ENCODE data around the gene MSANTD1. TPM values are rescaled to one million over a fixed set of nuclear protein-coding genes. Genes with fewer than 3 reads are reported as not detected.

Gene MSANTD1
- polyA plus RNA-seq, 1 of the 3 experiments (the other 2 are of a cell fraction): 0.15 TPM

DNA sequence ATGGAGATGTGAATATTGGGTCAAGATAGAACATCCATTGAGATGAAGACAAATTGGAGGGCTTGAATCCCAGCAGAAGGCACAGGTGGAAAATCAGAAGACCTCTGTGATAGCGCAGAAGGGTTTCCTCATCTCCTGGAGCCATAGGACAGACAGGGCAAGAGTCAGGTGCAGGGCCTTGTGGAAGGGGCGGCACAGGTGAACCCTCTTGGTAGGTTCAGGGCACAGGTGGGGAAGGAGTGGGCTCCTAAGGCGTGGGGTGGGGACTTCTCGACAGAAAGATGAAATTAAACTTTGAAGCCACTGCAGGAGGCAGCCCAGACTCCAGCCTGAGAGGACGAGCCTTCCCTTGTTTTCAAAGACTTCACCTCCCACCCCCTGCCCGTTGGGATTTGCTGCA, 34.5 kb downstream of the MSANTD1 start:
- WGBS (ENCODE audit: low lambda C conversion rate): 52% methylated on average over 6 of the region's 6 CpGs
- ChIA-PET CTCF (no interaction called here), POLR2A (no interaction called here)
- Histone ChIP-seq H3F3A (replicated peaks; ENCODE audit: insufficient read depth) (no peaks in the 10 kb centered on the region), H3K9me2 (no peaks in the 10 kb centered on the region), H3K9me3 (no peaks in the 10 kb centered on the region), H2AFZ (ENCODE audit: low read depth) (no peak overlapping the region), H3K9ac (no peak overlapping the region), H3K4me2 (no peak overlapping the region), H3K79me2 (ENCODE audit: insufficient read depth) (no peaks in the 10 kb centered on the region), H3K4me1 (ENCODE audit: control insufficient read depth in 1 of 2, insufficient read depth in 2 of 2, low read depth in 1 of 2, low read length in 1 of 2) (no peaks in the 10 kb centered on the region), H3K4me3 (ENCODE audit: low read depth in 2 of 2, low read length in 1 of 2) (no peak overlapping the region), H3K27me3 (ENCODE audit: insufficient read depth) (no peaks in the 10 kb centered on the region), H3K36me3 (replicated peaks in 1 of 2; ENCODE audit: control insufficient read depth in 1 of 2, insufficient read depth in 2 of 2, low read length in 1 of 2) (no peaks in the 10 kb centered on the region), H3K27ac (ENCODE audit: low read depth in 2 of 2, low read length in 1 of 2) (no peak overlapping the region), H4K20me1 (ENCODE audit: insufficient read depth) (no peaks in the 10 kb centered on the region)
- DNase-seq: no peak
- TF ChIP-seq, protein P1, sequence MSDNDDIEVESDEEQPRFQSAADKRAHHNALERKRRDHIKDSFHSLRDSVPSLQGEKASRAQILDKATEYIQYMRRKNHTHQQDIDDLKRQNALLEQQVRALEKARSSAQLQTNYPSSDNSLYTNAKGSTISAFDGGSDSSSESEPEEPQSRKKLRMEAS (IDR thresholded peaks at IDR 0.05; ENCODE audit: low read depth): no peak
- TF ChIP-seq, protein P2, sequence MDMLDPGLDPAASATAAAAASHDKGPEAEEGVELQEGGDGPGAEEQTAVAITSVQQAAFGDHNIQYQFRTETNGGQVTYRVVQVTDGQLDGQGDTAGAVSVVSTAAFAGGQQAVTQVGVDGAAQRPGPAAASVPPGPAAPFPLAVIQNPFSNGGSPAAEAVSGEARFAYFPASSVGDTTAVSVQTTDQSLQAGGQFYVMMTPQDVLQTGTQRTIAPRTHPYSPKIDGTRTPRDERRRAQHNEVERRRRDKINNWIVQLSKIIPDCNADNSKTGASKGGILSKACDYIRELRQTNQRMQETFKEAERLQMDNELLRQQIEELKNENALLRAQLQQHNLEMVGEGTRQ (IDR thresholded peaks at IDR 0.05; ENCODE audit: borderline replicate concordance, low read depth, low read length): no peak
- TF ChIP-seq POLR2AphosphoS5 (IDR thresholded peaks at IDR 0.05; ENCODE audit: low read depth, low read length) (no peak), TCF12 (IDR thresholded peaks at IDR 0.05) (no peak), CHD2 (IDR thresholded peaks at IDR 0.05; ENCODE audit: low read length, partially characterized antibody) (no peak), FOXJ3 (CRISPR knock-in tag; IDR thresholded peaks at IDR 0.05) (no peak), RCOR1 (IDR thresholded peaks at IDR 0.05; ENCODE audit: low read length) (no peak), FOXM1 (IDR thresholded peaks at IDR 0.05; ENCODE audit: low read depth) (no peak), SIN3A (IDR thresholded peaks at IDR 0.05; ENCODE audit: borderline replicate concordance, low read depth, low read length) (no peak)
- TF ChIP-seq, protein P3, sequence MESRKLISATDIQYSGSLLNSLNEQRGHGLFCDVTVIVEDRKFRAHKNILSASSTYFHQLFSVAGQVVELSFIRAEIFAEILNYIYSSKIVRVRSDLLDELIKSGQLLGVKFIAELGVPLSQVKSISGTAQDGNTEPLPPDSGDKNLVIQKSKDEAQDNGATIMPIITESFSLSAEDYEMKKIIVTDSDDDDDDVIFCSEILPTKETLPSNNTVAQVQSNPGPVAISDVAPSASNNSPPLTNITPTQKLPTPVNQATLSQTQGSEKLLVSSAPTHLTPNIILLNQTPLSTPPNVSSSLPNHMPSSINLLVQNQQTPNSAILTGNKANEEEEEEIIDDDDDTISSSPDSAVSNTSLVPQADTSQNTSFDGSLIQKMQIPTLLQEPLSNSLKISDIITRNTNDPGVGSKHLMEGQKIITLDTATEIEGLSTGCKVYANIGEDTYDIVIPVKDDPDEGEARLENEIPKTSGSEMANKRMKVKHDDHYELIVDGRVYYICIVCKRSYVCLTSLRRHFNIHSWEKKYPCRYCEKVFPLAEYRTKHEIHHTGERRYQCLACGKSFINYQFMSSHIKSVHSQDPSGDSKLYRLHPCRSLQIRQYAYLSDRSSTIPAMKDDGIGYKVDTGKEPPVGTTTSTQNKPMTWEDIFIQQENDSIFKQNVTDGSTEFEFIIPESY (IDR thresholded peaks at IDR 0.05; ENCODE audit: borderline replicate concordance, low read depth): no peak
- TF ChIP-seq, protein P4, sequence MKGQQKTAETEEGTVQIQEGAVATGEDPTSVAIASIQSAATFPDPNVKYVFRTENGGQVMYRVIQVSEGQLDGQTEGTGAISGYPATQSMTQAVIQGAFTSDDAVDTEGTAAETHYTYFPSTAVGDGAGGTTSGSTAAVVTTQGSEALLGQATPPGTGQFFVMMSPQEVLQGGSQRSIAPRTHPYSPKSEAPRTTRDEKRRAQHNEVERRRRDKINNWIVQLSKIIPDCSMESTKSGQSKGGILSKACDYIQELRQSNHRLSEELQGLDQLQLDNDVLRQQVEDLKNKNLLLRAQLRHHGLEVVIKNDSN (IDR thresholded peaks at IDR 0.05; ENCODE audit: borderline replicate concordance, low read depth): no peak
- TF ChIP-seq, protein P5, sequence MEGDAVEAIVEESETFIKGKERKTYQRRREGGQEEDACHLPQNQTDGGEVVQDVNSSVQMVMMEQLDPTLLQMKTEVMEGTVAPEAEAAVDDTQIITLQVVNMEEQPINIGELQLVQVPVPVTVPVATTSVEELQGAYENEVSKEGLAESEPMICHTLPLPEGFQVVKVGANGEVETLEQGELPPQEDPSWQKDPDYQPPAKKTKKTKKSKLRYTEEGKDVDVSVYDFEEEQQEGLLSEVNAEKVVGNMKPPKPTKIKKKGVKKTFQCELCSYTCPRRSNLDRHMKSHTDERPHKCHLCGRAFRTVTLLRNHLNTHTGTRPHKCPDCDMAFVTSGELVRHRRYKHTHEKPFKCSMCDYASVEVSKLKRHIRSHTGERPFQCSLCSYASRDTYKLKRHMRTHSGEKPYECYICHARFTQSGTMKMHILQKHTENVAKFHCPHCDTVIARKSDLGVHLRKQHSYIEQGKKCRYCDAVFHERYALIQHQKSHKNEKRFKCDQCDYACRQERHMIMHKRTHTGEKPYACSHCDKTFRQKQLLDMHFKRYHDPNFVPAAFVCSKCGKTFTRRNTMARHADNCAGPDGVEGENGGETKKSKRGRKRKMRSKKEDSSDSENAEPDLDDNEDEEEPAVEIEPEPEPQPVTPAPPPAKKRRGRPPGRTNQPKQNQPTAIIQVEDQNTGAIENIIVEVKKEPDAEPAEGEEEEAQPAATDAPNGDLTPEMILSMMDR (IDR thresholded peaks at IDR 0.05): no peak

DNA sequence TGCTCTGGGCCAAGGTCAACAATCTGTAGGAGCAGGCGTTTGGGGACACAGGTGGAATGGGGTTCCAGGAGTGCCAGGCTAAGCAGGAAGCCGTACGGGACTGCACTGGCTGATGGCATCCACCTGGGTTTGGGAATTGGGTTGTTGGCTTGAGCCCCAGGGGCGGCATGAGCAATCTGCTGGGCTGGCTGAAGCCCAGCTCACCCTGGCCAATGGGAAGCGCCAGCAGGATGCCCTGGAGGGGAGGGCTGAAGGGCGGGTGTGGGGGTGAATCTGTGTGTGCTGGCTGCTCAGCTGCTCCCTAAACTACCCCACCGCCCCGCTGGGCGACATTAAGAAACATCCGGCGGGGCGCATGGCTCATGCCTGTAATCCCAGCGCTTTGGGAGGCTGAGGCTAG, 35.0 kb downstream of the MSANTD1 start:
- no peaks in the 10 kb centered on the region for H3K79me2 ChIP-seq (ENCODE audit: insufficient read depth)
- no peaks in the 10 kb centered on the region for H4K20me1 ChIP-seq (ENCODE audit: insufficient read depth)
- H3K36me3 ChIP-seq (replicated peaks in 1 of 2; ENCODE audit: control insufficient read depth in 1 of 2, insufficient read depth in 2 of 2, low read length in 1 of 2): no peaks in the 10 kb centered on the region
- no peak overlapping the region for H3K27ac ChIP-seq (ENCODE audit: low read depth in 2 of 2, low read length in 1 of 2)
- ChIA-PET POLR2A (no interaction called here), CTCF (no interaction called here)
- no peaks in the 10 kb centered on the region for H3K9me3 ChIP-seq
- H3K9me2 ChIP-seq: no peaks in the 10 kb centered on the region
- no peaks in the 10 kb centered on the region for H3K4me1 ChIP-seq (ENCODE audit: control insufficient read depth in 1 of 2, insufficient read depth in 2 of 2, low read depth in 1 of 2, low read length in 1 of 2)
- no peak overlapping the region for H3K4me3 ChIP-seq (ENCODE audit: low read depth in 2 of 2, low read length in 1 of 2)
- no peaks in the 10 kb centered on the region for H3K27me3 ChIP-seq (ENCODE audit: insufficient read depth)
- H3K9ac ChIP-seq: no peak overlapping the region
- no peak overlapping the region for H2AFZ ChIP-seq (ENCODE audit: low read depth)
- no peak for DNase-seq
- WGBS (ENCODE audit: low lambda C conversion rate): 84% methylated on average over 8 of the region's 13 CpGs
- H3F3A ChIP-seq (replicated peaks; ENCODE audit: insufficient read depth): no peaks in the 10 kb centered on the region
- H3K4me2 ChIP-seq: no peak overlapping the region
- TF ChIP-seq, protein P6, sequence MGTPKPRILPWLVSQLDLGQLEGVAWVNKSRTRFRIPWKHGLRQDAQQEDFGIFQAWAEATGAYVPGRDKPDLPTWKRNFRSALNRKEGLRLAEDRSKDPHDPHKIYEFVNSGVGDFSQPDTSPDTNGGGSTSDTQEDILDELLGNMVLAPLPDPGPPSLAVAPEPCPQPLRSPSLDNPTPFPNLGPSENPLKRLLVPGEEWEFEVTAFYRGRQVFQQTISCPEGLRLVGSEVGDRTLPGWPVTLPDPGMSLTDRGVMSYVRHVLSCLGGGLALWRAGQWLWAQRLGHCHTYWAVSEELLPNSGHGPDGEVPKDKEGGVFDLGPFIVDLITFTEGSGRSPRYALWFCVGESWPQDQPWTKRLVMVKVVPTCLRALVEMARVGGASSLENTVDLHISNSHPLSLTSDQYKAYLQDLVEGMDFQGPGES (IDR thresholded peaks at IDR 0.05; ENCODE audit: low read depth, low read length): no peak
- no peak for TF ChIP-seq TCF12 (IDR thresholded peaks at IDR 0.05)
- TF ChIP-seq EP300 (IDR thresholded peaks at IDR 0.05; ENCODE audit: borderline replicate concordance in 1 of 2, low read depth in 1 of 2, low read length in 1 of 2): no peak
- TF ChIP-seq, protein P3 (IDR thresholded peaks at IDR 0.05; ENCODE audit: borderline replicate concordance, low read depth): no peak
- no peak for TF ChIP-seq SIN3A (IDR thresholded peaks at IDR 0.05; ENCODE audit: borderline replicate concordance, low read depth, low read length)
- TF ChIP-seq, protein P5 (IDR thresholded peaks at IDR 0.05): no peak
